Fibroblast of peridontal ligament (primary cell): Measurements from ENCODE around the gene CMTM5.
"Not testable (repeated sequence)": the region's sequence is repeated elsewhere in the genome, so short reads cannot be mapped to it uniquely, and the experiment has no call there.

Experiments
- DNase-seq: peaks from one replicate; pipeline ENCODE4 v3.0.0-alpha.2; 2010; ENCODE audit errors: extremely low read depth

CMTM5 gene

GRCh38 chr14:23378612-23379220 is 1.9 kb downstream of the CMTM5 start:
- DNase-seq, result no peak

GRCh38 chr14:23379366-23380196 is 2.7 kb downstream of the CMTM5 start:
- DNase-seq, result peak; percentile 22

- no peak for DNase-seq
Observed at GRCh38 chr14:23380197-23380914, 3.5 kb downstream of the CMTM5 start.

- DNase-seq, result no peak
Observed at GRCh38 chr14:23380976-23381375, 4.1 kb downstream of the CMTM5 start.

GRCh38 chr14:23381871-23382270 is 5.0 kb downstream of the CMTM5 start:
- no peak for DNase-seq

GRCh38 chr14:23382276-23382675 is 5.4 kb downstream of the CMTM5 start:
- DNase-seq, result no peak

- no peak for DNase-seq
Observed at GRCh38 chr14:23382731-23383440, 6.0 kb downstream of the CMTM5 start.

GRCh38 chr14:23384364-23385080 is 7.7 kb downstream of the CMTM5 start:
- no peak for DNase-seq

- DNase-seq, result no peak
Observed at GRCh38 chr14:23385244-23385641, 8.4 kb downstream of the CMTM5 start.

GRCh38 chr14:23385642-23386265 is 8.9 kb downstream of the CMTM5 start:
- no peak for DNase-seq

GRCh38 chr14:23386266-23386657 is 9.4 kb downstream of the CMTM5 start:
- not testable (repeated sequence) for DNase-seq

- DNase-seq, result no peak
Observed at GRCh38 chr14:23386999-23387398, 10.2 kb downstream of the CMTM5 start.

- no peak for DNase-seq
Observed at GRCh38 chr14:23387916-23388882, 11.4 kb downstream of the CMTM5 start.

GRCh38 chr14:23388996-23389395 is 12.2 kb downstream of the CMTM5 start:
- DNase-seq, result no peak

- DNase-seq, result no peak
Observed at GRCh38 chr14:23389396-23389795, 12.6 kb downstream of the CMTM5 start.

GRCh38 chr14:23389871-23390270 is 13.0 kb downstream of the CMTM5 start:
- not testable (repeated sequence) for DNase-seq

GRCh38 chr14:23392613-23393012 is 15.8 kb downstream of the CMTM5 start:
- no peak for DNase-seq

GRCh38 chr14:23396126-23396525 is 19.3 kb downstream of the CMTM5 start:
- DNase-seq, result no peak

- no peak for DNase-seq
Observed at GRCh38 chr14:23396781-23397407, 20.0 kb downstream of the CMTM5 start.
